AG04450 (cell line): ENCODE results near the gene TNS3. TPM values are rescaled to one million over a fixed set of nuclear protein-coding genes. Genes with fewer than 3 reads are reported as not detected.

Source experiments
- CTCF ChIA-PET: fragments of 300-600, 350-600 bp; formaldehyde crosslinking; extraction: SDS; loops from one replicate; lab custom pipeline; 2022; ENCODE audit warnings: antibody characterized with exemption, inconsistent platforms; lab: Charles Lee
- POLR2A ChIA-PET: fragments of 350-600 bp; formaldehyde crosslinking; extraction: SDS; loops from one replicate; lab custom pipeline; 2021; ENCODE audit warnings: antibody characterized with exemption, inconsistent platforms; lab: Yijun Ruan, JAX
- DNase-seq: peaks from one replicate; pipeline ENCODE4 v3.0.0-alpha.2; 2011; ENCODE audit warnings: low read depth, low spot score
- H3K27ac ChIP-seq: one replicate; pipeline ENCODE4 v1.5.1; 2012; ENCODE audit warnings: low read depth, low read length, control low read depth
- H3K27me3 ChIP-seq: one replicate; pipeline ENCODE4 v1.6.0; 2012; ENCODE audit warnings: low read length; ENCODE audit not compliant: control insufficient read depth, insufficient read depth
- H3K4me3 ChIP-seq: 2 replicates; pipeline ENCODE4 v1.5.1; 2011; ENCODE audit warnings: mild to moderate bottlenecking, low read depth, low read length, control low read depth
- H3K9me3 ChIP-seq: 2 replicates; pipeline ENCODE4 v1.5.1; 2012; ENCODE audit warnings: low read length; ENCODE audit not compliant: control insufficient read depth, insufficient read depth
- CTCF ChIP-seq: IDR thresholded peaks from 2 replicates; pipeline ENCODE4 v1.5.1; 2011; ENCODE audit warnings: low read depth, low read length, control low read depth, inconsistent platforms
- polyA plus RNA-seq: library from polyadenylated mRNA; depleted of rRNA; stranded (reverse); fragments of >200 nt; gene quantifications from 2 replicates; pipeline ENCODE4 v1.2.3, GENCODE V29; 2011

Gene TNS3
- polyA plus RNA-seq, 1 experiment, result 131 TPM

DNA sequence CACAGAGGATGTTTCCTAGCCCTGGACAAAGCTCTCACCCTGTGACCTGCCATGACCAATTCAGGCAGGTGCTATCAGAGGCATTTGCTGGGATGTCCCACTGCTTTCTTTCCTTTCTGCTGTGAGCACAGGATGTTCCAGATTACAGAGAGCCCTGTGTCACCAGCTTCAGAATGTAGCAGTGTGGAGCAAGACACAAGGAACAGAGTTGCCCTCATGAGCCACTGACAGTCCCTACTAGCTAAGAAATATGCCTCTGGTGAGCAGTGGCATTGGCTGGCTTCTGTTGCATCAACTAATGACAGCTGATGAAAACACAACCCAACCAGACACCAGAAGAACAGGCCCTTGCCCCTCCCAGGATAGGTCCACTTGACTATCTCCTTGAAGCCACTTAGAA is 337.2 kb downstream of the TNS3 start:
- CTCF ChIA-PET, result interaction anchor here (2.0 to 2.1 kb wide), 2 partner anchors 9 to 22 kb away, joined by 9 read pairs; no protein-coding TSS in a partner anchor

GRCh38 chr7:47241112-47242065 is 340.5 kb downstream of the TNS3 start:
- no peaks in the 10 kb centered on the region for H3K9me3 ChIP-seq
- no peak overlapping the region for H3K4me3 ChIP-seq
- ChIA-PET POLR2A (interaction anchor here (0.7 kb wide), 1 partner anchor 7 kb away, joined by 3 read pairs; no protein-coding TSS in a partner anchor), CTCF (interaction anchor here (0.5 kb wide), 2 partner anchors 18 to 20 kb away, joined by 3 to 4 read pairs; no protein-coding TSS in a partner anchor)
- TF ChIP-seq CTCF, result no peak
- peaks cover 11% of the 10 kb centered on the region for H3K27me3 ChIP-seq
- no peak for DNase-seq
- H3K27ac ChIP-seq, result no peak overlapping the region

More for the DNA sequence above, 337.2 kb downstream of the TNS3 start:
- POLR2A ChIA-PET, result no interaction called here
- peaks cover 5% of the 10 kb centered on the region for H3K27me3 ChIP-seq
- no peaks in the 10 kb centered on the region for H3K9me3 ChIP-seq
- no peak overlapping the region for H3K27ac ChIP-seq
- DNase-seq, result no peak
- H3K4me3 ChIP-seq, result no peak overlapping the region
- no peak for TF ChIP-seq CTCF

- ChIA-PET CTCF (no interaction called here), POLR2A (no interaction called here)
- peaks cover 9% of the 10 kb centered on the region for H3K27me3 ChIP-seq
- H3K27ac ChIP-seq, result no peak overlapping the region
- H3K9me3 ChIP-seq, result no peaks in the 10 kb centered on the region
- TF ChIP-seq CTCF, result no peak
- no peak overlapping the region for H3K4me3 ChIP-seq
- DNase-seq, result no peak
Observed at GRCh38 chr7:47239931-47240421, 341.9 kb downstream of the TNS3 start.

DNA sequence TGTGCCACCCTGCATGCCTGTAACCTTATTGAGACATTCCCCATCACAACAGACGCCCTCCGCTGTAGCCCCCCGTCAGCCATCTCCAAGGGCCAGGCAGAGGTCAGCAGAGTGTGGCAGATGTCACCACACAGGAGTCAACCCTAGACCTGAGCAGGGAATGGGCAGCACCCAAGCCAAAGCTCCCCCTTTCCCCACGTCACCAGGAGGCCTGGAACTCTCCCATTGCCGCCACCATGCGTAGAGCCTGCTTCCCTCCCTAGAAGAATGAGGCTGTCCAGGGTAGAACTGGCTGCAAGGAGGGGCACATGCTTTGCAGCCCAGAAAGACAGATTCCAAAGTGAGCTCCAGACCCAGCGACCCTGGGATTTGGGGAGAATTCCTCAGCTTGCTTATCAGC is 342.9 kb downstream of the TNS3 start:
- Histone ChIP-seq H3K4me3 (no peak overlapping the region), H3K27ac (no peak overlapping the region), H3K9me3 (no peaks in the 10 kb centered on the region), H3K27me3 (peaks cover 9% of the 10 kb centered on the region)
- DNase-seq, result no peak
- TF ChIP-seq CTCF, result no peak
- POLR2A ChIA-PET, result no interaction called here
- CTCF ChIA-PET, result no interaction called here
